ENCODE data around the gene PRKCZ. TPM values are rescaled to one million over a fixed set of nuclear protein-coding genes. Genes with fewer than 3 reads are reported as not detected.
A peak's percentile ranks its signal among the peaks of the same experiment; 100 is the strongest.

The PRKCZ gene
- total and polyA plus RNA-seq, 9 of the 15 experiments (the other 6 are each of a cell fraction or from before 2014, with no cell fraction given), result 0.07 to 3.1 (median 1.3) TPM

GRCh38 chr1:2229911-2230731 is 179.9 kb downstream of the PRKCZ start (continued):
- TF ChIP-seq MAZ (CRISPR knock-in tag; conservative IDR thresholded peaks at IDR 0.05 in 1 of 2, IDR thresholded peaks at IDR 0.05 in 1 of 2), result peak in 1 of 2 experiments; percentile 35; a peak in 1 of 4 replicates
- TF ChIP-seq HMG20B (CRISPR knock-in tag; IDR thresholded peaks at IDR 0.05), result no peak
- no peak for TF ChIP-seq RREB1 (CRISPR knock-in tag; IDR thresholded peaks at IDR 0.05)
- no peak for TF ChIP-seq HLTF (IDR thresholded peaks at IDR 0.05)
- no peak for TF ChIP-seq ZNF717 (CRISPR knock-in tag; IDR thresholded peaks at IDR 0.05)
- TF ChIP-seq CREB3 (tag; conservative IDR thresholded peaks at IDR 0.05; ENCODE audit: low read depth), result no peak
- TF ChIP-seq CREB1 (IDR thresholded peaks at IDR 0.05), result no peak
- TF ChIP-seq CREB1 (CRISPR knock-in tag; IDR thresholded peaks at IDR 0.05), result 0 out of 2 replicates have a peak, but pooled peaks have one; percentile 21
- TF ChIP-seq ZNF239 (CRISPR knock-in tag; IDR thresholded peaks at IDR 0.05), result no peak
- no peak for TF ChIP-seq MLX (CRISPR knock-in tag; conservative IDR thresholded peaks at IDR 0.05)
- no peak for TF ChIP-seq KLF13 (tag; IDR thresholded peaks at IDR 0.05; ENCODE audit: borderline replicate concordance, low read depth)
- TF ChIP-seq ZNF431 (CRISPR knock-in tag; IDR thresholded peaks at IDR 0.05), result peak; percentile 59
- TF ChIP-seq ETS1 (conservative IDR thresholded peaks at IDR 0.05; ENCODE audit: control insufficient read depth, low read depth, low read length), result no peak
- TF ChIP-seq HNRNPK (IDR thresholded peaks at IDR 0.05; ENCODE audit: low read depth, low read length, poor library complexity, severe bottlenecking), result no peak
- TF ChIP-seq HCFC1 (IDR thresholded peaks at IDR 0.05; ENCODE audit: low read depth, low read length), result no peak
- no peak for TF ChIP-seq HEY1 (CRISPR knock-in tag; IDR thresholded peaks at IDR 0.05; ENCODE audit: borderline replicate concordance)
- peak; percentile 44; the same call in 1 of the 2 replicates for TF ChIP-seq CEBPG (CRISPR knock-in tag; IDR thresholded peaks at IDR 0.05)
- no peak for TF ChIP-seq CEBPG (tag; conservative IDR thresholded peaks at IDR 0.05 in 1 of 2, IDR thresholded peaks at IDR 0.05 in 1 of 2)
